Mesenchymal stem cell (in vitro differentiated cells and primary cell): Measurements from ENCODE around the gene DNAH8.

Source experiments
- DNase-seq: peaks from one replicate; pipeline ENCODE4 v3.0.0-alpha.2; 2013
- H2AFZ ChIP-seq: one replicate; pipeline ENCODE4 v1.6.1; 2013; ENCODE audit warnings: low read depth, mild to moderate bottlenecking, control low read depth, inconsistent platforms, low read length, moderate library complexity
- H2AK5ac ChIP-seq: 2 replicates; pipeline ENCODE4 v1.6.1; 2013; ENCODE audit warnings: low read length, moderate library complexity, mild to moderate bottlenecking, inconsistent platforms; ENCODE audit not compliant: severe bottlenecking
- H2BK120ac ChIP-seq: one replicate; pipeline ENCODE4 v1.6.1; 2013; ENCODE audit warnings: low read depth, mild to moderate bottlenecking, inconsistent platforms, low read length, moderate library complexity
- H2BK12ac ChIP-seq, 2 experiments: one replicate each; pipeline ENCODE4 v1.6.1; 2013; ENCODE audit warnings: inconsistent platforms in 2 of 2, low read length in 2 of 2, mild to moderate bottlenecking in 2 of 2, moderate library complexity in 2 of 2, control low read depth in 1 of 2
- H2BK15ac ChIP-seq: one replicate; pipeline ENCODE4 v1.6.1; 2013; ENCODE audit warnings: mild to moderate bottlenecking, low read depth, inconsistent platforms; ENCODE audit not compliant: poor library complexity, severe bottlenecking
- H2BK5ac ChIP-seq: 2 replicates; pipeline ENCODE4 v1.6.1; 2013; ENCODE audit warnings: low read depth, mild to moderate bottlenecking, low read length, control low read depth, inconsistent platforms; ENCODE audit not compliant: poor library complexity, severe bottlenecking
- H3K14ac ChIP-seq, 2 experiments: one replicate each; pipeline ENCODE4 v1.6.1; 2013; ENCODE audit warnings: inconsistent platforms in 2 of 2, low read length in 2 of 2, control low read depth in 1 of 2, mild to moderate bottlenecking in 1 of 2, moderate library complexity in 1 of 2
- H3K18ac ChIP-seq, 2 experiments: one replicate each; pipeline ENCODE4 v1.6.1; 2013; ENCODE audit warnings: inconsistent platforms in 2 of 2, low read length in 2 of 2, control low read depth in 1 of 2, low read depth in 1 of 2, mild to moderate bottlenecking in 1 of 2
- H3K23ac ChIP-seq, 2 experiments: one replicate each; pipeline ENCODE4 v1.6.1; 2013; ENCODE audit warnings: inconsistent platforms in 2 of 2, low read length in 2 of 2, mild to moderate bottlenecking in 2 of 2, moderate library complexity in 2 of 2, control low read depth in 1 of 2
- H3K27ac ChIP-seq: 2 replicates; pipeline ENCODE4 v1.5.1; 2013; ENCODE audit warnings: mild to moderate bottlenecking, moderate library complexity, low read length, control low read depth, inconsistent platforms; ENCODE audit not compliant: poor library complexity, severe bottlenecking
- H3K27me3 ChIP-seq, 2 experiments: 2 replicates each; pipeline versions ENCODE4 v1.6.1 to v1.7.0; 2013; ENCODE audit warnings: low read length in 2 of 2, mild to moderate bottlenecking in 2 of 2, moderate library complexity in 2 of 2, control low read depth in 1 of 2, inconsistent platforms in 1 of 2; ENCODE audit not compliant: control insufficient read depth in 1 of 2, insufficient read depth in 1 of 2
- H3K36me3 ChIP-seq, 2 experiments: 2 replicates each; pipeline versions ENCODE4 v1.6.1 to v1.7.0; 2013; ENCODE audit warnings: low read length in 2 of 2, control low read depth in 1 of 2, inconsistent platforms in 1 of 2, low read depth in 1 of 2, mild to moderate bottlenecking in 1 of 2; ENCODE audit not compliant: insufficient read depth in 2 of 2, control insufficient read depth in 1 of 2
- H3K4ac ChIP-seq, 2 experiments: one replicate each; pipeline ENCODE4 v1.6.1; 2013; ENCODE audit warnings: inconsistent platforms in 2 of 2, low read length in 2 of 2, mild to moderate bottlenecking in 2 of 2, moderate library complexity in 2 of 2, control low read depth in 1 of 2, low read depth in 1 of 2
- H3K4me1 ChIP-seq: 2 replicates; pipeline ENCODE4 v1.6.1; 2013; ENCODE audit warnings: low read depth, low read length, control low read depth; ENCODE audit not compliant: control insufficient read depth, insufficient read depth
- H3K4me2 ChIP-seq: 2 replicates; pipeline ENCODE4 v1.6.1; 2013; ENCODE audit warnings: low read length, mild to moderate bottlenecking, inconsistent platforms; ENCODE audit not compliant: poor library complexity, severe bottlenecking
- H3K4me3 ChIP-seq, 2 experiments: 2 replicates each; pipeline versions ENCODE4 v1.5.1 to v1.7.0; 2013; ENCODE audit warnings: low read length in 2 of 2, mild to moderate bottlenecking in 2 of 2, control low read depth in 1 of 2, low read depth in 1 of 2; ENCODE audit not compliant: insufficient read depth in 1 of 2
- H3K79me1 ChIP-seq: replicated peaks from 2 replicates; pipeline ENCODE4 v1.6.1; 2013; ENCODE audit warnings: mild to moderate bottlenecking, control low read depth, low read length, inconsistent platforms; ENCODE audit not compliant: poor library complexity, severe bottlenecking
- H3K9ac ChIP-seq: 2 replicates; pipeline ENCODE4 v1.7.0; 2013; ENCODE audit warnings: mild to moderate bottlenecking, low read length, moderate library complexity
- H3K9me3 ChIP-seq: 2 replicates; pipeline ENCODE4 v1.7.0; 2013; ENCODE audit warnings: mild to moderate bottlenecking, low read length; ENCODE audit not compliant: control insufficient read depth
- H4K8ac ChIP-seq: one replicate; pipeline ENCODE4 v1.6.1; 2013; ENCODE audit warnings: inconsistent platforms, mild to moderate bottlenecking, low read length, moderate library complexity
- H4K91ac ChIP-seq: one replicate; pipeline ENCODE4 v1.6.1; 2013; ENCODE audit warnings: mild to moderate bottlenecking, low read length, inconsistent platforms
- WGBS: methylation state at CpG from one replicate; pipeline ENCODE4 v1.1.7; 2013; ENCODE audit warnings: mixed read lengths; 5-methylcytosine and 5-hydroxymethylcytosine counted together

The DNAH8 gene

DNA sequence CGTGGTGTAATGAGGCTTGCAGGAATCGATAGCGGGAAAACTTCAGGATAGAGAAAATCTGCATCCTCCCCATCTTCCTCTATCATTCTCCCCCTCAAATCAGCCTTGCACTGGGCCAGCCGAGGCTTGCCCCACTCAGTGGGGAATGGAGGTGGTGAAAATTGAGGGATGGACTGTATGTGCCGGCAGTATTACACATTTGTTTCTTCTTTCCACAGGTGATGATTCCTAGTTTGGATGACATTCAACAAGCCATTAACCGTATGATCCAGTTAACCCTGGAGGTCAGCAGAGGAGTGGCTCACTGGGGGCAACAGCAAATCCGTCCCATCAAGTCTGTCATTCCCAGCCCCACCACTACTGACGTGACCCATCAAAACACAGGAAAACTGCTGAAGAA, 100.1 kb downstream of the DNAH8 start:
- no peak overlapping the region for H3K4ac ChIP-seq
- no peaks in the 10 kb centered on the region for H3K4me1 ChIP-seq
- no peaks in the 10 kb centered on the region for H3K9me3 ChIP-seq
- H2BK120ac ChIP-seq = no peak overlapping the region
- H2BK12ac ChIP-seq = no peak overlapping the region
- no peak overlapping the region for H3K18ac ChIP-seq
- no peak overlapping the region for H3K27ac ChIP-seq
- no peak overlapping the region for H2BK15ac ChIP-seq
- no peak overlapping the region for H2AK5ac ChIP-seq
- WGBS = 85% methylated on average over 3 of the region's 8 CpGs
- no peak overlapping the region for H3K4me3 ChIP-seq
- peaks cover 0 to 25% of the 10 kb centered on the region in 2 experiments for H3K27me3 ChIP-seq
- DNase-seq = no peak
- no peak overlapping the region for H2BK5ac ChIP-seq
- H3K79me1 ChIP-seq = no peaks in the 10 kb centered on the region
- no peak overlapping the region for H3K23ac ChIP-seq
- no peak overlapping the region for H3K9ac ChIP-seq
- H3K4me2 ChIP-seq = no peak overlapping the region
- H4K91ac ChIP-seq = no peak overlapping the region
- no peak overlapping the region for H3K14ac ChIP-seq
- no peak overlapping the region for H4K8ac ChIP-seq
- no peaks in the 10 kb centered on the region for H3K36me3 ChIP-seq
- no peak overlapping the region for H2AFZ ChIP-seq

DNA sequence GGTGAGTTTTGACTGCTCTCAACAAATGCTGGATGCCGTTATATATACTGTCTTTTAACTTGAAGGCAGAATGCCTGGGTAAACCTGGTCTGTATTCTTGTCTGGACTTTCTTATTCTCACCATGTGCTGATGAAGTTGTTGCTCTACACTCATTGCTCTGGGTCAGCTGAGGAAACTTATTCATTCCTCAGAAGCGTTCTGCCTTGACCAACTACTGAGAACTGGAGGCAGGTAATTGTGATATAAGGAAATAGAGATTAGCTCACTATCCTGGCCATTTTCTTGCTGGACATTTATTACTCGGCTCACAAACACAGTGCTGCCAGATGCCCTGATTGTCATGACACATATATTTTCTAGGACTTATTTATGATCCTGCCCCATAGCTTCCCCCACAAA, 103.6 kb downstream of the DNAH8 start:
- WGBS = 42% methylated on average over 3 of the region's 3 CpGs
- H2AK5ac ChIP-seq = no peak overlapping the region
- H3K27me3 ChIP-seq = peaks cover 0 to 24% of the 10 kb centered on the region in 2 experiments
- no peak overlapping the region for H2BK15ac ChIP-seq
- H3K27ac ChIP-seq = no peak overlapping the region
- no peak overlapping the region for H2AFZ ChIP-seq
- H3K14ac ChIP-seq = no peak overlapping the region
- no peaks in the 10 kb centered on the region for H3K36me3 ChIP-seq
- H3K4me2 ChIP-seq = no peak overlapping the region
- no peak overlapping the region for H3K18ac ChIP-seq
- DNase-seq = no peak
- no peaks in the 10 kb centered on the region for H3K9me3 ChIP-seq
- no peak overlapping the region for H2BK120ac ChIP-seq
- H2BK5ac ChIP-seq = no peak overlapping the region
- H4K8ac ChIP-seq = no peak overlapping the region
- no peak overlapping the region for H3K23ac ChIP-seq
- H3K4me3 ChIP-seq = no peak overlapping the region
- H3K4ac ChIP-seq = no peak overlapping the region
- no peaks in the 10 kb centered on the region for H3K4me1 ChIP-seq
- no peak overlapping the region for H4K91ac ChIP-seq
- H2BK12ac ChIP-seq = no peak overlapping the region
- H3K79me1 ChIP-seq = no peaks in the 10 kb centered on the region
- H3K9ac ChIP-seq = no peak overlapping the region

DNA sequence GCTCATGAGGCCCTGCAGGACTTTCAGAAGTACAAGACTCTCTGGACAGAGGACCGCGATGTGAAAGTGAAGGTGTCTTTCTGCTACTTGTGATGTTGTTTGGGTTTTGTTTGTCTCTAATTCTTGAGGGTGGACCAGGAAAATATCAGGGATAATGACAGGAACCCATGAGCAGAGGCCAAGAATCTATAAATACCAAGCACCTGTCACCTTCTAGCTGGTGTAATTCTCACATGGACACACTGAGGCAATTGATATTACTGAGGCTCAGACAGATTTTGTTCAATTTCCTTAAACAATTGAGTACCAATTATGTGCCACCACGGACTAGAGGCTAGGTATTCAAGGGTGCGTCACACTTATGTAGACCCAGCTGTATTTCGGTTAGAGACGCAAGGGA, 107.9 kb downstream of the DNAH8 start:
- H3K36me3 ChIP-seq = no peaks in the 10 kb centered on the region
- H3K4me1 ChIP-seq = no peaks in the 10 kb centered on the region
- H4K91ac ChIP-seq = no peak overlapping the region
- no peaks in the 10 kb centered on the region for H3K79me1 ChIP-seq
- H2AK5ac ChIP-seq = no peak overlapping the region
- no peak overlapping the region for H2BK12ac ChIP-seq
- no peak overlapping the region for H3K18ac ChIP-seq
- no peak overlapping the region for H2BK5ac ChIP-seq
- no peak overlapping the region for H3K4ac ChIP-seq
- H3K27me3 ChIP-seq = peaks cover 0 to 16% of the 10 kb centered on the region in 2 experiments
- H3K27ac ChIP-seq = no peak overlapping the region
- no peak overlapping the region for H2BK120ac ChIP-seq
- 91% methylated on average over 6 of the region's 6 CpGs for WGBS
- no peak overlapping the region for H3K9ac ChIP-seq
- H3K4me3 ChIP-seq = no peak overlapping the region
- H3K4me2 ChIP-seq = no peak overlapping the region
- DNase-seq = no peak
- no peak overlapping the region for H3K14ac ChIP-seq
- no peak overlapping the region for H2BK15ac ChIP-seq
- H3K9me3 ChIP-seq = no peaks in the 10 kb centered on the region
- no peak overlapping the region for H4K8ac ChIP-seq
- no peak overlapping the region for H2AFZ ChIP-seq
- no peak overlapping the region for H3K23ac ChIP-seq

DNA sequence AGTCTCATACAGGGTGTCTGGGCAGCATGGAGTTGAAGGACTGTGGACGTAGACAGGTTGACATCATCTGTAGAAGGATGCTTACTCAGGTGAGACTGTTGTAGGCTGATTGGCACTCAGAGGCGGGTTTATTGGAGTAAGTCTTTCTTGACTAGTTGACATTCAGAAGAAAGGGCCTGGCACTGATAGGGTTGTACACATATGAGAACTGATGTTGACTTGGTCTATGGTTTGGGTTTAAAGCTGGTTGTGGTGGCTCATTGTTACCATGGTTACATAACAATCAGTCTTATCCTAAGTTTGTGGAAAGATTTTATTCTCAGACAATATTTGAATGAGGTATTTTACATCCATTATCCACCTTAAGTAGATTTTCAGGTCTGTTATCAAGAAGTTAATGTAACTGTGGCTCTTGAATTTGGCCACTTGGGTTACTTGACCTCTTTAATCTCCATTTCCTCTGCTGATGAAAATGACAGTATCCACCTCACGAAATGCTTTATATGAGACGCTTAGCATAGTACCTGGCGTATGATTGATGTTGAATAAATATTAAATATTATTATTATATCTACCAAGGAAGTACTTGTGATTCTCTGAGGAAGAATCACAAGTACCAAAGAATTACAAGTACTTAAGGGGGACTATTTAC, 109.3 kb downstream of the DNAH8 start:
- no peak overlapping the region for H2AK5ac ChIP-seq
- no peak overlapping the region for H2BK12ac ChIP-seq
- H3K79me1 ChIP-seq = no peaks in the 10 kb centered on the region
- no peak overlapping the region for H2BK5ac ChIP-seq
- H3K27ac ChIP-seq = no peak overlapping the region
- no peak overlapping the region for H3K14ac ChIP-seq
- no peak overlapping the region for H3K9ac ChIP-seq
- H3K23ac ChIP-seq = no peak overlapping the region
- H3K4ac ChIP-seq = no peak overlapping the region
- WGBS = 91% methylated on average over 3 of the region's 5 CpGs
- H4K91ac ChIP-seq = no peak overlapping the region
- no peaks in the 10 kb centered on the region for H3K36me3 ChIP-seq
- H3K27me3 ChIP-seq = peaks cover 0 to 10% of the 10 kb centered on the region in 2 experiments
- H3K18ac ChIP-seq = no peak overlapping the region
- no peak overlapping the region for H3K4me3 ChIP-seq
- H2BK120ac ChIP-seq = no peak overlapping the region
- no peak overlapping the region for H3K4me2 ChIP-seq
- no peak overlapping the region for H2AFZ ChIP-seq
- no peak overlapping the region for H2BK15ac ChIP-seq
- H4K8ac ChIP-seq = no peak overlapping the region
- H3K9me3 ChIP-seq = no peaks in the 10 kb centered on the region
- no peak for DNase-seq
- no peaks in the 10 kb centered on the region for H3K4me1 ChIP-seq
